Kidney epithelial cell (primary cell): ENCODE data around the gene C1orf52. TPM values are rescaled to one million over a fixed set of nuclear protein-coding genes. Genes with fewer than 3 reads are reported as not detected.

Experiments used
- DNase-seq: peaks from one replicate; pipeline ENCODE4 v3.0.0-alpha.2; 2010; ENCODE audit warnings: low read depth
- H3K27me3 ChIP-seq: 2 replicates; pipeline ENCODE4 v1.6.0; 2011; ENCODE audit warnings: low read length; ENCODE audit not compliant: control insufficient read depth, insufficient read depth
- H3K36me3 ChIP-seq: 2 replicates; pipeline ENCODE4 v1.5.1; 2011; ENCODE audit warnings: low read length; ENCODE audit not compliant: control insufficient read depth, insufficient read depth
- H3K4me3 ChIP-seq: 2 replicates; pipeline ENCODE4 v1.5.1; 2011; ENCODE audit warnings: low read depth, mild to moderate bottlenecking, control low read depth, low read length
- CTCF ChIP-seq: IDR thresholded peaks from 2 replicates; pipeline ENCODE4 v1.5.1; 2011; ENCODE audit warnings: mild to moderate bottlenecking, moderate library complexity, low read length, control low read depth, inconsistent platforms; ENCODE audit not compliant: insufficient read depth, poor library complexity, severe bottlenecking
- total RNA-seq: library from RNA; depleted of rRNA; stranded (reverse); fragments of >200 nt; gene quantifications from 2 replicates; pipeline ENCODE4 v1.2.3, GENCODE V29; 2015

C1orf52 gene
- total RNA-seq, 1 donor from 2014 or later = 14.1 TPM

- Histone ChIP-seq H3K27me3 (no peaks in the 10 kb centered on the region), H3K36me3 (no peaks in the 10 kb centered on the region), H3K4me3 (no peak overlapping the region)
- no peak for DNase-seq
- TF ChIP-seq CTCF = no peak
Measured at GRCh38 chr1:85290826-85291225, 31.4 kb upstream of the C1orf52 start.

GRCh38 chr1:85289848-85290335 lies 30.4 kb upstream of the C1orf52 start:
- no peaks in the 10 kb centered on the region for H3K27me3 ChIP-seq
- TF ChIP-seq CTCF = no peak
- no peaks in the 10 kb centered on the region for H3K36me3 ChIP-seq
- no peak overlapping the region for H3K4me3 ChIP-seq
- DNase-seq = no peak

- no peak for TF ChIP-seq CTCF
- Histone ChIP-seq H3K36me3 (no peaks in the 10 kb centered on the region), H3K4me3 (no peak overlapping the region), H3K27me3 (no peaks in the 10 kb centered on the region)
- DNase-seq = peak; percentile 94
Measured at GRCh38 chr1:85289207-85289847, 29.9 kb upstream of the C1orf52 start.

GRCh38 chr1:85284202-85284601 lies 24.7 kb upstream of the C1orf52 start:
- Histone ChIP-seq H3K36me3 (no peaks in the 10 kb centered on the region), H3K27me3 (no peaks in the 10 kb centered on the region), H3K4me3 (no peak overlapping the region)
- no peak for DNase-seq
- no peak for TF ChIP-seq CTCF

- Histone ChIP-seq H3K27me3 (no peaks in the 10 kb centered on the region), H3K36me3 (no peaks in the 10 kb centered on the region), H3K4me3 (no peak overlapping the region)
- TF ChIP-seq CTCF = no peak
- DNase-seq = no peak
Measured at GRCh38 chr1:85283475-85284199, 24.2 kb upstream of the C1orf52 start.
